Mammary epithelial cell (primary cell): ENCODE data around the gene FAM186B.

Experiments
- CTCF ChIP-seq, 2 donors: IDR thresholded peaks in 1 of 2; conservative IDR thresholded peaks in 1 of 2; 2 replicates each; pipeline ENCODE4 v1.5.1; 2011 to 2012; ENCODE audit warnings: inconsistent platforms in 2 of 2, low read length in 2 of 2, mild to moderate bottlenecking in 2 of 2, control low read depth in 1 of 2, low read depth in 1 of 2; ENCODE audit not compliant: insufficient read depth in 1 of 2; ENCODE audit errors: extremely low read depth in 1 of 2
- EZH2 ChIP-seq: IDR thresholded peaks from 2 replicates; pipeline ENCODE4 v1.6.1; 2012; ENCODE audit warnings: low read length, inconsistent platforms, borderline replicate concordance

GRCh38 chr12:49619286-49619685 is 13.8 kb upstream of the FAM186B start:
- TF ChIP-seq CTCF (conservative IDR thresholded peaks at IDR 0.05 in 1 of 2, IDR thresholded peaks at IDR 0.05 in 1 of 2; ENCODE audit: extremely low read depth in 1 of 2, insufficient read depth in 1 of 2, low read depth in 1 of 2, low read length in 2 of 2) = no peak
- TF ChIP-seq EZH2 = no peak
